MM.1S (cell line): ENCODE data around the gene ELMO1.

Experiments used
- DNase-seq: peaks from one replicate; pipeline ENCODE4 v3.0.0-alpha.2; 2015
- H2AFZ ChIP-seq: fragments of 300-600 bp; sonication (generic); 2 replicates; pipeline ENCODE4 v1.6.0; 2016; ENCODE audit warnings: antibody characterized with exemption, low read length
- H3F3A ChIP-seq: fragments of 300-600 bp; sonication (generic); 2 replicates; pipeline ENCODE4 v1.6.1; 2016; ENCODE audit warnings: mild to moderate bottlenecking, antibody characterized with exemption, low read length, moderate library complexity, mixed read lengths; ENCODE audit not compliant: insufficient read depth
- H3K27ac ChIP-seq: fragments of 300-600 bp; sonication (generic); 2 replicates; pipeline ENCODE4 v1.5.1; 2016; ENCODE audit warnings: mild to moderate bottlenecking, low read length
- H3K27me3 ChIP-seq: fragments of 300-600 bp; sonication (generic); replicated peaks from 2 replicates; pipeline ENCODE4 v1.6.0; 2016; ENCODE audit warnings: low read length; ENCODE audit not compliant: insufficient read depth
- H3K36me3 ChIP-seq: fragments of 300-600 bp; sonication (generic); replicated peaks from 2 replicates; pipeline ENCODE4 v1.6.1; 2016; ENCODE audit warnings: mild to moderate bottlenecking, low read length, mixed read lengths; ENCODE audit not compliant: insufficient read depth
- H3K4me1 ChIP-seq: fragments of 300-600 bp; sonication (generic); 2 replicates; pipeline ENCODE4 v1.6.1; 2016; ENCODE audit warnings: low read length, mixed read lengths
- H3K4me2 ChIP-seq: fragments of 300-600 bp; sonication (generic); 2 replicates; pipeline ENCODE4 v1.6.0; 2016; ENCODE audit warnings: low read depth, low read length
- H3K4me3 ChIP-seq: fragments of 300-600 bp; sonication (generic); 2 replicates; pipeline ENCODE4 v1.5.1; 2016; ENCODE audit warnings: low read length, mixed read lengths
- H3K79me2 ChIP-seq: fragments of 300-600 bp; sonication (generic); 2 replicates; pipeline ENCODE4 v1.6.1; 2016; ENCODE audit warnings: mixed run types, low read length, mixed read lengths
- H3K9ac ChIP-seq: fragments of 300-600 bp; sonication (generic); 2 replicates; pipeline ENCODE4 v1.6.1; 2016; ENCODE audit warnings: low read length, mixed read lengths
- H3K9me2 ChIP-seq: fragments of 300-600 bp; sonication (generic); replicated peaks from 2 replicates; pipeline ENCODE4 v1.6.1; 2016; ENCODE audit warnings: mild to moderate bottlenecking, low read length, mixed read lengths; ENCODE audit not compliant: insufficient read depth
- H3K9me3 ChIP-seq: fragments of 300-600 bp; sonication (generic); replicated peaks from 2 replicates; pipeline ENCODE4 v1.6.1; 2016; ENCODE audit warnings: mild to moderate bottlenecking, low read length, mixed read lengths; ENCODE audit not compliant: insufficient read depth
- H4K20me1 ChIP-seq: fragments of 300-600 bp; sonication (generic); 2 replicates; pipeline ENCODE4 v1.6.1; 2016; ENCODE audit warnings: mild to moderate bottlenecking, low read length, moderate library complexity, mixed read lengths; ENCODE audit not compliant: insufficient read depth
- EZH2 ChIP-seq: fragments of 300-600 bp; sonication (generic); optimal IDR thresholded peaks from 2 replicates; pipeline ENCODE3; 2017; ENCODE audit warnings: low read depth, mild to moderate bottlenecking, antibody characterized with exemption, low read length, mixed read lengths
- EZH2phosphoT487 ChIP-seq: fragments of 300-600 bp; sonication (generic); IDR thresholded peaks from 2 replicates; pipeline ENCODE4 v1.6.1; 2018; ENCODE audit warnings: antibody characterized with exemption, low read length
- TF ChIP-seq, protein P1 (sequence below): fragments of 300-600 bp; sonication (generic); IDR thresholded peaks from 2 replicates; pipeline ENCODE4 v1.5.1; 2016; ENCODE audit warnings: antibody characterized with exemption, low read length, mixed read lengths

The ELMO1 gene

GRCh38 chr7:37409461-37409860, 39.2 kb downstream of the ELMO1 start:
- H4K20me1 ChIP-seq, result no peaks in the 10 kb centered on the region
- no peaks in the 10 kb centered on the region for H3F3A ChIP-seq
- peak overlapping the region; percentile 68 for H3K4me2 ChIP-seq
- no peak for TF ChIP-seq EZH2phosphoT487
- no peak for TF ChIP-seq EZH2
- TF ChIP-seq, protein P1, sequence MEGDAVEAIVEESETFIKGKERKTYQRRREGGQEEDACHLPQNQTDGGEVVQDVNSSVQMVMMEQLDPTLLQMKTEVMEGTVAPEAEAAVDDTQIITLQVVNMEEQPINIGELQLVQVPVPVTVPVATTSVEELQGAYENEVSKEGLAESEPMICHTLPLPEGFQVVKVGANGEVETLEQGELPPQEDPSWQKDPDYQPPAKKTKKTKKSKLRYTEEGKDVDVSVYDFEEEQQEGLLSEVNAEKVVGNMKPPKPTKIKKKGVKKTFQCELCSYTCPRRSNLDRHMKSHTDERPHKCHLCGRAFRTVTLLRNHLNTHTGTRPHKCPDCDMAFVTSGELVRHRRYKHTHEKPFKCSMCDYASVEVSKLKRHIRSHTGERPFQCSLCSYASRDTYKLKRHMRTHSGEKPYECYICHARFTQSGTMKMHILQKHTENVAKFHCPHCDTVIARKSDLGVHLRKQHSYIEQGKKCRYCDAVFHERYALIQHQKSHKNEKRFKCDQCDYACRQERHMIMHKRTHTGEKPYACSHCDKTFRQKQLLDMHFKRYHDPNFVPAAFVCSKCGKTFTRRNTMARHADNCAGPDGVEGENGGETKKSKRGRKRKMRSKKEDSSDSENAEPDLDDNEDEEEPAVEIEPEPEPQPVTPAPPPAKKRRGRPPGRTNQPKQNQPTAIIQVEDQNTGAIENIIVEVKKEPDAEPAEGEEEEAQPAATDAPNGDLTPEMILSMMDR, result no peak
- no peaks in the 10 kb centered on the region for H3K27me3 ChIP-seq
- no peaks in the 10 kb centered on the region for H3K9me2 ChIP-seq
- H3K36me3 ChIP-seq, result no peaks in the 10 kb centered on the region
- no peak overlapping the region for H3K9ac ChIP-seq
- H3K4me1 ChIP-seq, result peaks cover 14% of the 10 kb centered on the region
- peak overlapping the region; percentile 66 for H2AFZ ChIP-seq
- no peaks in the 10 kb centered on the region for H3K79me2 ChIP-seq
- no peak overlapping the region for H3K27ac ChIP-seq
- no peak overlapping the region for H3K4me3 ChIP-seq
- no peak for DNase-seq
- H3K9me3 ChIP-seq, result no peaks in the 10 kb centered on the region

- Histone ChIP-seq H3K9me2 (no peaks in the 10 kb centered on the region), H3K9me3 (no peaks in the 10 kb centered on the region), H3K4me3 (peak overlapping the region; percentile 33; the same call in 1 of the 2 replicates), H3K4me2 (peak overlapping the region; percentile 68), H3K27me3 (no peaks in the 10 kb centered on the region), H3K9ac (no peak overlapping the region), H2AFZ (peak overlapping the region; percentile 66), H3K27ac (peak overlapping the region; percentile 19; the same call in 1 of the 2 replicates), H3F3A (no peaks in the 10 kb centered on the region), H3K36me3 (no peaks in the 10 kb centered on the region), H3K4me1 (peaks cover 14% of the 10 kb centered on the region), H3K79me2 (no peaks in the 10 kb centered on the region), H4K20me1 (no peaks in the 10 kb centered on the region)
- TF ChIP-seq EZH2phosphoT487, result no peak
- no peak for TF ChIP-seq EZH2
- TF ChIP-seq, protein P1, result no peak
- DNase-seq, result peak; percentile 68
Measured at GRCh38 chr7:37408291-37409228, 40.1 kb downstream of the ELMO1 start.

GRCh38 chr7:37405603-37406122, 43.0 kb downstream of the ELMO1 start:
- no peaks in the 10 kb centered on the region for H3K9me3 ChIP-seq
- no peaks in the 10 kb centered on the region for H3K36me3 ChIP-seq
- TF ChIP-seq EZH2 (no peak), EZH2phosphoT487 (no peak)
- TF ChIP-seq, protein P1, result no peak
- H3K79me2 ChIP-seq, result no peaks in the 10 kb centered on the region
- H2AFZ ChIP-seq, result no peak overlapping the region
- DNase-seq, result no peak
- no peaks in the 10 kb centered on the region for H4K20me1 ChIP-seq
- H3K4me1 ChIP-seq, result peaks cover 14% of the 10 kb centered on the region
- no peak overlapping the region for H3K27ac ChIP-seq
- H3F3A ChIP-seq, result no peaks in the 10 kb centered on the region
- H3K4me2 ChIP-seq, result no peak overlapping the region
- no peaks in the 10 kb centered on the region for H3K27me3 ChIP-seq
- H3K9me2 ChIP-seq, result no peaks in the 10 kb centered on the region
- H3K9ac ChIP-seq, result no peak overlapping the region
- H3K4me3 ChIP-seq, result no peak overlapping the region
